ENCODE data around the gene USP37.

GRCh38 chr2:218445602-218446001, 122.5 kb downstream of the USP37 start:
- TF ChIP-seq CTCF (IDR thresholded peaks at IDR 0.05) = no peak
- TF ChIP-seq POLR2A (IDR thresholded peaks at IDR 0.05) = no peak

Data from body of pancreas (tissue), 4 donors.